ENCODE results near the gene ETS1.

ETS1 gene

DNA sequence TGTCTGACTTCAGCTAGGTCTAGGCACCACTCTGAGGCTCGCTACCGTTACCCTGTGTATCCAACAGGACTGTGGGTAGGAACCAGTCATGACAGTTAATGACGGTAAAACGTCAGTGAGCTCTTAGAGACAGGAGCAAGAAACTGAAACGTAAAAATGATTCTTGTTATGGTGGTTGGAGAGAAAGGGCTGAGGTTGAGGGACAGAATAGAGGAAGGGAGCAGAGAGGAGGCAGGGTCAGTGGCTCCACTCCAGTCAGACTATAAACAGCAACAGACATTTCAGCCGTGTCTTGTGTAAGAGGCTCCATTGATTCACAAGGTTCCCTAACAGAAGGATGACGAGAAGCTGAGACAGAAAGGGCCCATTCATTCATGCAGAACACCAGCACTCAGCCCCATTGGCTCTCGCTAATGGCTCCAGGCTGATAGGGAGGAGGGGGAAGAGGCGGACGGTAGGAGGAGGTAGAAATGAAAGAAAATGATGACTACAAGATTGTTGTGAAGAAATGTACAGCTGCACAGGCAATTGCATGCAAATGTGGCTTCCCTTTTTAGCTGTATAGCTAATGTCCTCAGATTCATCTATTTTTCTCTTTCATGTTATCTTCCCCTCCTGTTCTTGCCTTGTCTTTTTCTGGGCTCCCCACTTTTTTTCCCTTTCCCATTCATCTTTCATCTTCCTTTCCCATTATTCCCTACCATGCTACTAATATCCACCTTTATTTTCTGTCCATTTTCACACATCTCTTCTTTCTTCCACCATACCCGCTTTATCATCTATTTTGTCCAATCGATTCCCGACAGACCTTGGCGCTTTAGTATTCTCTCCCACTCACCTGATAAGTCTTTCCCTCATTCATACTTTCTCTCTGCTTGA, 34.3 kb downstream of the ETS1 start:
- no peaks in the 10 kb centered on the region for H3K9me3 ChIP-seq (ENCODE audit: control insufficient read depth, insufficient read depth, low read length)
- no peak overlapping the region for H3K27ac ChIP-seq (ENCODE audit: low read length)
- 0 out of 2 replicates have a peak, but pooled peaks cover 3% of the 10 kb centered on the region for H3K36me3 ChIP-seq (ENCODE audit: control insufficient read depth, insufficient read depth, low read length)
- WGBS (ENCODE audit: insufficient coverage, insufficient read length) = 100% methylated on average over 4 of the region's 14 CpGs
- DNase-seq (ENCODE audit: low read depth, low spot score) = no peak
- no peak overlapping the region for H3K4me3 ChIP-seq (ENCODE audit: low read length)
- H3K4me1 ChIP-seq (ENCODE audit: control insufficient read depth, insufficient read depth, low read length) = peaks cover 2% of the 10 kb centered on the region; the same call in 1 of the 2 replicates
- peaks cover 32% of the 10 kb centered on the region for H3K27me3 ChIP-seq (ENCODE audit: control insufficient read depth, insufficient read depth, low read length)

DNA sequence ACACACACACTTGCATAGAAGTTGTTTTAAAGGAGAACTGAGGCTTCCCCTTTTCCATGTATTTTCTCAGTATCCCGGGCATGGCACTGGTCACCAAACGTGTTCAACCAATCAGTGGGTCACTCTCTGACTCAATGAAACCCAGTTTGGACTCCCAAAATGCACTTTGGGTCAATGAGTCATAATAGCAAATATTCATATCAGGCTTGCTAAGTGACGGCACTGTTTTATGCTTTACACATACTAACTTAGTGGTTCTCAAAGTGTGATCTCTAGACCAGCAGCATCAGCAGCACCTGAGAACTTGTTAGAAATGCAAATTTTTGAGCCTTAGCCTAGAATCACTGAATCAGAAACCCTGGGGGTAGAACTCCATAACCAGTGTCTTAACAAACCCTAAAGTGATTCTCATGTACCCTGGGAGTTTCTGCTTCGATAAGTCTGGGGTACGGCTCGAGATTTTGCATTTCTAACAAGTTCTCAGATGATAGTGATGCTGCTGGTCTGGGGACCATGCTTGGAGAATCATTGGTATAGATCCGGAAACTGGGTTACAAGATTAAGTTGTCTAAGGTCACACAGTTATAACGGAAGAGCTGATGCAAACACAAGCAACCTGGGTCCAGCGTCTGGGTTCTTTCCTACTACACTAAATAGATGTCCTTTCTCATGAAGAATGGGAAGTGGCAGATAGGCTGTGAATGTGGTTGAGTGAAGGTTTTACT, 35.6 kb downstream of the ETS1 start:
- WGBS (ENCODE audit: insufficient coverage, insufficient read length) = no CpG with 5 or more reads among the region's 9 CpGs
- Histone ChIP-seq H3K4me3 (ENCODE audit: low read length) (no peak overlapping the region), H3K4me1 (ENCODE audit: control insufficient read depth, insufficient read depth, low read length) (peaks cover 2% of the 10 kb centered on the region; the same call in 1 of the 2 replicates), H3K9me3 (ENCODE audit: control insufficient read depth, insufficient read depth, low read length) (no peaks in the 10 kb centered on the region), H3K27me3 (ENCODE audit: control insufficient read depth, insufficient read depth, low read length) (peaks cover 39% of the 10 kb centered on the region), H3K27ac (ENCODE audit: low read length) (no peak overlapping the region), H3K36me3 (ENCODE audit: control insufficient read depth, insufficient read depth, low read length) (0 out of 2 replicates have a peak, but pooled peaks cover 3% of the 10 kb centered on the region)
- DNase-seq (ENCODE audit: low read depth, low spot score) = no peak

DNA sequence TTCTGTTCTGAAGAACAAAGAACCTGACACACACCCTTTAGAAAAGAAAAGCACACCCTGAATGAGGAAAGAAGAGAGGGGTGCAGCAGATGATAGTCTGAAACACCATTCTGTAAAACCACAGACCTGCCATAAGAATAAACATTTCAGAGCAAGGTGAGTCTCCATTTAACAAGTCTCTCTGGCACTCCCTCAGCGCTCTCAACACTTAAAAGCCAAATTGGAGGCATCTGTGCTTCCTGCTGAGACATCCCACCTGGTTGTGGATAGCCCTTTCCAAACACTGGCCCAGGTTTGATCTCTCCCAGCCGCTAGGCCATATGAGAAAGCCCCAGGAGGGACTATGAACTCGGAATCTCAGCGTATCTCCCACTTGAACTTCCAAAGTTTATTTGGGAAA, 36.3 kb downstream of the ETS1 start:
- Histone ChIP-seq H3K4me3 (ENCODE audit: low read length) (no peak overlapping the region), H3K4me1 (ENCODE audit: control insufficient read depth, insufficient read depth, low read length) (peaks cover 2% of the 10 kb centered on the region; the same call in 1 of the 2 replicates)
- no CpG with 5 or more reads among the region's 4 CpGs for WGBS (ENCODE audit: insufficient coverage, insufficient read length)

DNA sequence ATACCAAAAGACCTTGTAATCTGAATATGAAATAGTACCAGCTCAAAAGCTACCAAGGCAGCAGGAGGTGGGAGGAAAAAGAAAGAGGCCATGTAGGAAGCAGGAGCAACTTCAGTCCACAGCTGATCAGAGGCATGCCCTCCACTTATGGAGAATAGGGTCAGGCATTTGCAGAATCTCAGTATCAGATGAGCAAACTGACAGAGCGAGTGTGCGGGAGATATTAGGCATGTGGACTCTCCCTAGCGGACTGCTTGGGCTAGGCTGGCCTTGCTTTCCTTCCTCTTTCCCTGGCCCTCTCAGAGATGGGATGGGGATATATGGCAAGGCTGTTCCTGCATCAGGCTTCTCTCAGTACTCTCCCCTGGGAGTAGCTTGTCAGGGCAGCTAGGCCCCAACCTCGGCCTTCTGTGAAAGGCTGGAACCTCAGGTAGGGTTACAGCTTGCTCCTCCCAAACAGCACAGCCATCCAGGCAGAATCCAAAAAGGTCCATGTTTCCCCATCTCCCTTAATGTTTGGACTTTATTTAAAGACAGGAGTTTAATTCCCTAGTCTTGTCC, 37.0 kb downstream of the ETS1 start:
- Histone ChIP-seq H3K4me1 (ENCODE audit: control insufficient read depth, insufficient read depth, low read length) (peaks cover 2% of the 10 kb centered on the region; the same call in 1 of the 2 replicates), H3K4me3 (ENCODE audit: low read length) (no peak overlapping the region), H3K9me3 (ENCODE audit: control insufficient read depth, insufficient read depth, low read length) (no peaks in the 10 kb centered on the region), H3K36me3 (ENCODE audit: control insufficient read depth, insufficient read depth, low read length) (0 out of 2 replicates have a peak, but pooled peaks cover 3% of the 10 kb centered on the region), H3K27me3 (ENCODE audit: control insufficient read depth, insufficient read depth, low read length) (peaks cover 39% of the 10 kb centered on the region), H3K27ac (ENCODE audit: low read length) (no peak overlapping the region)
- WGBS (ENCODE audit: insufficient coverage, insufficient read length) = no CpG with 5 or more reads among the region's 4 CpGs
- DNase-seq (ENCODE audit: low read depth, low spot score) = no peak

More for the DNA sequence above, 36.3 kb downstream of the ETS1 start:
- no peak for DNase-seq (ENCODE audit: low read depth, low spot score)
- H3K36me3 ChIP-seq (ENCODE audit: control insufficient read depth, insufficient read depth, low read length) = 0 out of 2 replicates have a peak, but pooled peaks cover 3% of the 10 kb centered on the region
- peaks cover 39% of the 10 kb centered on the region for H3K27me3 ChIP-seq (ENCODE audit: control insufficient read depth, insufficient read depth, low read length)
- no peak overlapping the region for H3K27ac ChIP-seq (ENCODE audit: low read length)
- H3K9me3 ChIP-seq (ENCODE audit: control insufficient read depth, insufficient read depth, low read length) = no peaks in the 10 kb centered on the region

DNA sequence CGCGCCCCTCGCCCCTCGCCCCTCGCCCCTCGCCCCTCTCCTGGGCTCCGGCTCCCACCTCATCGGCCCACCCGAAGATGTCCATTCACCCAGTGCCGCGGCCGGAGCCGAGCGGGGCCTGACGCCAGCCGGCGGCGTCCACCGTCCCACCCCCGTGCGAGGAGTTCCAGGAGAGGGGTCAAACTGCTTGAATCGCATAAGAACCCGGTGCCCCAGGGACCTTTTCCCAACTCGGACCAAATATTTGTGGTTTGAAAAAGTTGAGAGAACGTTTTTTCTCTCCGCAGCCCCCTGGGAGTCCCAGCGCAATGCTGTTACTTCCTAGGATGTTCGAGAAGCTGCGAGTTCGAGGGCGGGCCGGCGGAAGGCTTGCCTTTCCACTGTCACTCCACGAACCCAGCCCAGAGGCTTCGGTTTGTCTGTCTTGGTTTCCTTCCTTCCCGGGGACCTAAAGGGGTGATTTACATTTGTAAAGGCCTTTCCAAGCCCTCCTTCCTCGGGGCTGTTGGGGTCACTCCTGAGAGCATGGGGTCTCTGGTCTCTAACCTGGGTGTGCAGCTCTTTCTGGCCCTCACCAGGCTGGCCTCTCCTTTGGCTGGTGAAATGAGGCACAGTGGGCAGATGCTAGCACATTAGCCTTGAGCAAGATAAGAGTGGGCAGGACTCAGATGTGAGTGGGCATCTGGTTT, 38.0 kb downstream of the ETS1 start:
- peaks cover 39% of the 10 kb centered on the region for H3K27me3 ChIP-seq (ENCODE audit: control insufficient read depth, insufficient read depth, low read length)
- H3K4me1 ChIP-seq (ENCODE audit: control insufficient read depth, insufficient read depth, low read length) = peaks cover 2% of the 10 kb centered on the region; the same call in 1 of the 2 replicates
- whole genome bisulfite sequencing (ENCODE audit: insufficient coverage, insufficient read length) = no CpG with 5 or more reads among the region's 37 CpGs
- no peak for DNase-seq (ENCODE audit: low read depth, low spot score)
- no peaks in the 10 kb centered on the region for H3K9me3 ChIP-seq (ENCODE audit: control insufficient read depth, insufficient read depth, low read length)
- H3K27ac ChIP-seq (ENCODE audit: low read length) = no peak overlapping the region
- H3K36me3 ChIP-seq (ENCODE audit: control insufficient read depth, insufficient read depth, low read length) = no peaks in the 10 kb centered on the region
- H3K4me3 ChIP-seq (ENCODE audit: low read length) = peak overlapping the region; percentile 10; the same call in 1 of the 2 replicates

DNA sequence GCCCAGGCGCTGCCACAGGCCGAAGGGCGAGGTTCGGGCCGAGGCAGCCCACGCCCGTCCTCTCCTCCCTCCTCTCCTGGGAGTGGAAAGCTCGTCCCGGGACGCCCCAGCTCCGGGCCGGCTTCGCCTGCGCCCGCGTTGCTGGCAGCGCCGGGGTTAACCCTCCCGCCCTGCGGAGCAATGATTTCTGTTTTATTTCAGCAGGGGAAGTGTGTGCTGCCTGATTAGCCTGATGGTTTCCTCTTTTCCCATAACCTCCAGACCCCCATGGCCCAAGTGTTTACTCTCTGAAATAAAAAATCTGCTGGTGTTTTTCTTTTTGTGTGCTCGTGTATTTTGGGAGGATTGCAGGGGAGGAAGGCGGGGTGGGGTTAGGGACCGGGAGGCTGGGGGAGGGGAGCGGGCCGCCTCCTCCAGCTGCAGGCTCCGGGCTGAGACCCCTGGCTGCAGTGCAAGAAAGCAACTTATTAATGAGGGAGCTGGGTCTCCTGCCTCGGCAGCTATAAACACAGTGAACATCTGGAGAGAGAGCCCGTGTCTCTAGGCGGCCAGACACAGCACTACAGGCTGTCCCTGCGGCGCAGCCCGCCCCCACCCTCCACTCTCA, 38.6 kb downstream of the ETS1 start:
- no peak overlapping the region for H3K27ac ChIP-seq (ENCODE audit: low read length)
- peaks cover 39% of the 10 kb centered on the region for H3K27me3 ChIP-seq (ENCODE audit: control insufficient read depth, insufficient read depth, low read length)
- DNase-seq (ENCODE audit: low read depth, low spot score) = no peak

DNA sequence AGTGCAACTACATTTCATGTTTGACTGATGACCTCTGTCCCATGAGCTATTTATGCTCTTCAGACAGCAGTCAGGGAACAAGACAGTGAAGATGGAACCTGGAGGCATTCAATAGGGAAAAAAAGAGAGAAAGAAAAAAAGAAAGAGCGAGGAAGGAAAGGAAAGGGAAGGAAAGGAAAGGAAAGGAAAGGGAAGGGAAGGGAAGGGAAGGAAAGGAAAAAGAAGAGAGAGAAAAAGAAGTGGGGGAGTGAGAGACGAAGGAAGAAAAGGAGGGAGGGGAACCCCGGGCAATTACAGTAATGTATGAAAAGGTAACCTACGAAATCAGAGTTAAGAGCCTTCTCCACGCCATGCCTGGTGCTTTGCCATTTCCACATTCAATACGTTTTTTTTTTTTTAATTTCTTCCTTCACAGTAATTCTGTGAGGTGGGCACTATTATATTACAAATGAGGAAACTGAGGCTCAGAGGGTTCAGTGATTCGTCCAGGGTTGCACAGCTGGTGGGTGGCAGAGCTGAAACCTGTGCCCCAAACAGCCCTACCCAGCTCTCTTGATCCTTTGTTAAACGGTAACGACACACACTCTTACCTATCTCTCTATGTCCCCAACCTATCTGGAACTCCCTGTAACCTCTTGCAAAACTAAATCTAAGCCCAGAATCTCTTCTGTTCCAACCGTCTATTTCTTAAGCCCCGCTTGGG, 39.3 kb downstream of the ETS1 start:
- H3K27ac ChIP-seq (ENCODE audit: low read length) = no peak overlapping the region
- no peak for DNase-seq (ENCODE audit: low read depth, low spot score)
- H3K9me3 ChIP-seq (ENCODE audit: control insufficient read depth, insufficient read depth, low read length) = no peaks in the 10 kb centered on the region
- H3K36me3 ChIP-seq (ENCODE audit: control insufficient read depth, insufficient read depth, low read length) = no peaks in the 10 kb centered on the region
- H3K4me3 ChIP-seq (ENCODE audit: low read length) = peak overlapping the region; percentile 24; the same call in 1 of the 2 replicates
- H3K27me3 ChIP-seq (ENCODE audit: control insufficient read depth, insufficient read depth, low read length) = peaks cover 39% of the 10 kb centered on the region
- peaks cover 2% of the 10 kb centered on the region; the same call in 1 of the 2 replicates for H3K4me1 ChIP-seq (ENCODE audit: control insufficient read depth, insufficient read depth, low read length)
- WGBS (ENCODE audit: insufficient coverage, insufficient read length) = no CpG with 5 or more reads among the region's 11 CpGs

More for the DNA sequence above, 38.6 kb downstream of the ETS1 start:
- peak overlapping the region; percentile 24; the same call in 1 of the 2 replicates for H3K4me3 ChIP-seq (ENCODE audit: low read length)
- peaks cover 2% of the 10 kb centered on the region; the same call in 1 of the 2 replicates for H3K4me1 ChIP-seq (ENCODE audit: control insufficient read depth, insufficient read depth, low read length)
- WGBS (ENCODE audit: insufficient coverage, insufficient read length) = no CpG with 5 or more reads among the region's 32 CpGs
- H3K9me3 ChIP-seq (ENCODE audit: control insufficient read depth, insufficient read depth, low read length) = no peaks in the 10 kb centered on the region
- no peaks in the 10 kb centered on the region for H3K36me3 ChIP-seq (ENCODE audit: control insufficient read depth, insufficient read depth, low read length)

DNA sequence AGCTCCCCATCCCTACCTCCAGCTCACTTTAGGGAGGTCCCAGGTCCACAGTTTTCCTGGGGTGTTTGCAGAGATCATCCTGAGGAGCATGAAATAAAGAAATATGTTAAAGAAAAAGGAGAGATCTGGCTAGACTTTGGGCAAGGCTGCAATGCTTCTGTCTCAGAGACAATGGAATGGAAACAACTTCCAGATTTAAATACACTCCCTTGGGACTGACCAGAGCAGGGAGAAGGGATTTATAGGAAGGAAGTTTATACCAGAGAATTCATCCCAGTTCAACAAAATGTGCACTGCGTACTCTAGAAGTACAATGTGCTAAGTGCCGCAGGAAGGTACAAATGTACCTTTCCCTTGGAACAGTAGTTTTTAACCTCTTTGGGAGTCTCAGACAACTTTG, 40.4 kb downstream of the ETS1 start:
- Histone ChIP-seq H3K4me3 (ENCODE audit: low read length) (no peak overlapping the region), H3K27ac (ENCODE audit: low read length) (no peak overlapping the region), H3K9me3 (ENCODE audit: control insufficient read depth, insufficient read depth, low read length) (no peaks in the 10 kb centered on the region), H3K27me3 (ENCODE audit: control insufficient read depth, insufficient read depth, low read length) (peaks cover 37% of the 10 kb centered on the region), H3K4me1 (ENCODE audit: control insufficient read depth, insufficient read depth, low read length) (peaks cover 2% of the 10 kb centered on the region; the same call in 1 of the 2 replicates), H3K36me3 (ENCODE audit: control insufficient read depth, insufficient read depth, low read length) (no peaks in the 10 kb centered on the region)
- WGBS (ENCODE audit: insufficient coverage, insufficient read length) = no CpG with 5 or more reads among the region's 2 CpGs
- DNase-seq (ENCODE audit: low read depth, low spot score) = no peak

DNA sequence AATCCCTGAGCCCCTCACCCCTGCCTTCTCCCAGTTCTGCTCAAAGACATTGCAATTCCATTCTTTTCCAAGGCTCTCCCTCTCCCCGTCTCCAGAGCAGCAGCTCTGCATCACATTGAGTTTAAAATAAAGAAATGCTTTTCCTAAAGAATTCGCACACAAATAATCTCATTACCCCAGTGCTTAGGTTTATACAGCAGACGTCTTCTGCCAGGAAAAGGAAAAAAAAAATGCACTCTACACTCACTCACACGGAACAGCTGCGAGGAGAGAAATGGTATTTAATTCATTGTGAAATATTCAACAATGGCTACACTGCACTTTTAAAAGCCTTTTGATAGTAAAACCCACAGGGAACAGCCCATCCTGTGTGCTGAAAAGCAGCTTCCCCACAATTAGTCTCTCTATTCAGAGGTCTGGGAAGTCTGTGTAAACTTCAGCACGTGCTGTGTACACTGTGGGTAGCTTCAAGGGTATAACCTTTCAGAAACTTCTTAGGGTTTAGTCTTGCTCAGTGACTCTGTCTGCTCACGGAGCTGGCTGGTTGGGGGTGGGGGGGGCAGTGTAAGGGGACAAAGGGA, 42.8 kb downstream of the ETS1 start:
- Histone ChIP-seq H3K27me3 (ENCODE audit: control insufficient read depth, insufficient read depth, low read length) (peaks cover 17% of the 10 kb centered on the region), H3K9me3 (ENCODE audit: control insufficient read depth, insufficient read depth, low read length) (no peaks in the 10 kb centered on the region), H3K36me3 (ENCODE audit: control insufficient read depth, insufficient read depth, low read length) (no peaks in the 10 kb centered on the region), H3K4me1 (ENCODE audit: control insufficient read depth, insufficient read depth, low read length) (no peaks in the 10 kb centered on the region; the same call in 1 of the 2 replicates), H3K4me3 (ENCODE audit: low read length) (no peak overlapping the region), H3K27ac (ENCODE audit: low read length) (no peak overlapping the region)
- no CpG with 5 or more reads among the region's 7 CpGs for WGBS (ENCODE audit: insufficient coverage, insufficient read length)
- no peak for DNase-seq (ENCODE audit: low read depth, low spot score)

All from iPS DF 6.9 (cell line).